Thyroid gland (tissue), 4 donors: Measurements from ENCODE around the gene MBNL3.

Experiments
- POLR2A ChIP-seq, 2 donors: fragments of 450-650 bp; IDR thresholded peaks; one replicate each; pipeline ENCODE4 v1.6.1; 2017; ENCODE audit warnings: antibody characterized with exemption in 2 of 2, mild to moderate bottlenecking in 2 of 2, moderate library complexity in 1 of 2
- TF ChIP-seq, protein P1 (sequence below), 6 experiments: fragments of 200-600 bp in 3 of 6; fragments of 450-650 bp in 3 of 6; sonication (generic) in 3 of 6; IDR thresholded peaks; one replicate each; pipeline ENCODE4 v1.5.1; 2016 to 2019; ENCODE audit warnings: antibody characterized with exemption in 6 of 6, mild to moderate bottlenecking in 2 of 6, inconsistent platforms in 1 of 6, moderate library complexity in 1 of 6

DNA sequence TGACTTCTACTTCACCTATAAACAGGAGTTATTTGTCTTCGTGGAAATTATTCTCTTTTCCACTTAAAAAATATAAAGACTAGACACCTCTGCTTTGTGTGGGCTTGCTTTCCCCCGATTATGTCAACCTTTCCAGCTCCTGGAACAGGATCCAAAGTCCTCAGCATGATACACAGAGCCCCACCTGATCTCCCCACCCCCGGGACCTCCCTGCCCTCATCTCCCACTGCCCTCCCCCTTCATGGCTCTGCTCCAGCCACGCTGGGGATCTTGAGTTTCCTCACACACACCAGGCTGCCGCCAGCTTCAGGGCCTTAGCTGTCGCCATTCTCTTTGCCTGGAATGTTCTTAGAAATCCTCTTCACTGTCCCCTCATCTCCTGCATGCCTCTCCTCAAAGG lies 55.3 kb downstream of the MBNL3 start:
- TF ChIP-seq, protein P1, sequence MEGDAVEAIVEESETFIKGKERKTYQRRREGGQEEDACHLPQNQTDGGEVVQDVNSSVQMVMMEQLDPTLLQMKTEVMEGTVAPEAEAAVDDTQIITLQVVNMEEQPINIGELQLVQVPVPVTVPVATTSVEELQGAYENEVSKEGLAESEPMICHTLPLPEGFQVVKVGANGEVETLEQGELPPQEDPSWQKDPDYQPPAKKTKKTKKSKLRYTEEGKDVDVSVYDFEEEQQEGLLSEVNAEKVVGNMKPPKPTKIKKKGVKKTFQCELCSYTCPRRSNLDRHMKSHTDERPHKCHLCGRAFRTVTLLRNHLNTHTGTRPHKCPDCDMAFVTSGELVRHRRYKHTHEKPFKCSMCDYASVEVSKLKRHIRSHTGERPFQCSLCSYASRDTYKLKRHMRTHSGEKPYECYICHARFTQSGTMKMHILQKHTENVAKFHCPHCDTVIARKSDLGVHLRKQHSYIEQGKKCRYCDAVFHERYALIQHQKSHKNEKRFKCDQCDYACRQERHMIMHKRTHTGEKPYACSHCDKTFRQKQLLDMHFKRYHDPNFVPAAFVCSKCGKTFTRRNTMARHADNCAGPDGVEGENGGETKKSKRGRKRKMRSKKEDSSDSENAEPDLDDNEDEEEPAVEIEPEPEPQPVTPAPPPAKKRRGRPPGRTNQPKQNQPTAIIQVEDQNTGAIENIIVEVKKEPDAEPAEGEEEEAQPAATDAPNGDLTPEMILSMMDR (IDR thresholded peaks at IDR 0.05): no peak
- no peak for TF ChIP-seq POLR2A (IDR thresholded peaks at IDR 0.05)
